IPS DF 19.7 (cell line): ENCODE data around the gene TSPAN11.

Experiments
- DNase-seq: peaks from one replicate; pipeline ENCODE4 v3.0.0-alpha.2; 2013; ENCODE audit warnings: low read depth, low spot score

The TSPAN11 gene

GRCh38 chr12:30979371-30980259 is 53.1 kb downstream of the TSPAN11 start:
- DNase-seq = no peak

- DNase-seq = no peak
Observed at GRCh38 chr12:30980955-30981662, 54.6 kb downstream of the TSPAN11 start.

GRCh38 chr12:30982413-30982812 is 55.9 kb downstream of the TSPAN11 start:
- no peak for DNase-seq

- no peak for DNase-seq
Observed at GRCh38 chr12:30985814-30986452, 59.4 kb downstream of the TSPAN11 start.

GRCh38 chr12:30988086-30988485 is 61.5 kb downstream of the TSPAN11 start:
- DNase-seq = no peak

- DNase-seq = no peak
Observed at GRCh38 chr12:30988646-30989286, 62.2 kb downstream of the TSPAN11 start.

- no peak for DNase-seq
Observed at GRCh38 chr12:30989754-30990153, 63.2 kb downstream of the TSPAN11 start.

GRCh38 chr12:30990316-30990715 is 63.8 kb downstream of the TSPAN11 start:
- no peak for DNase-seq

- DNase-seq = no peak
Observed at GRCh38 chr12:30990776-30991175, 64.2 kb downstream of the TSPAN11 start.

- no peak for DNase-seq
Observed at GRCh38 chr12:30991466-30991865, 64.9 kb downstream of the TSPAN11 start.

- no peak for DNase-seq
Observed at GRCh38 chr12:30992381-30992780, 65.8 kb downstream of the TSPAN11 start.

- DNase-seq = no peak
Observed at GRCh38 chr12:30993766-30994165, 67.2 kb downstream of the TSPAN11 start.

- DNase-seq = no peak
Observed at GRCh38 chr12:30994274-30994673, 67.7 kb downstream of the TSPAN11 start.

- no peak for DNase-seq
Observed at GRCh38 chr12:30996255-30996654, 69.7 kb downstream of the TSPAN11 start.

GRCh38 chr12:30996752-30997151 is 70.2 kb downstream of the TSPAN11 start:
- no peak for DNase-seq

GRCh38 chr12:30997685-30998440 is 71.3 kb downstream of the TSPAN11 start:
- DNase-seq = no peak

GRCh38 chr12:30999011-30999410 is 72.5 kb downstream of the TSPAN11 start:
- DNase-seq = no peak

GRCh38 chr12:30999723-31000122 is 73.2 kb downstream of the TSPAN11 start:
- no peak for DNase-seq

GRCh38 chr12:31000751-31001150 is 74.2 kb downstream of the TSPAN11 start:
- no peak for DNase-seq

GRCh38 chr12:31001581-31002360 is 75.2 kb downstream of the TSPAN11 start:
- DNase-seq = no peak
